ENCODE data around the gene AGXT.

Gene AGXT

GRCh38 chr2:240868286-240869108 lies at the start of gene AGXT:
Gene AGXT (plus strand): TSS chr2:240868824. CDS start chr2:240868866, 42 bp downstream.
- no peak for DNase-seq

- DNase-seq = no peak
Observed at GRCh38 chr2:240819126-240819857, 49.3 kb upstream of the AGXT start.

- DNase-seq = peak in 1 of 2 experiments; percentile 32
Observed at GRCh38 chr2:240819858-240820606, 48.6 kb upstream of the AGXT start, which contains the start of gene KIF1A. Gene KIF1A (minus strand): TSS chr2:240820219. CDS start chr2:240797752, 22,467 bp downstream.

- DNase-seq = no peak
Observed at GRCh38 chr2:240820607-240821428, 47.8 kb upstream of the AGXT start.

- DNase-seq = no peak
Observed at GRCh38 chr2:240821429-240821778, 47.2 kb upstream of the AGXT start.

- no peak for DNase-seq
Observed at GRCh38 chr2:240822280-240822847, 46.3 kb upstream of the AGXT start.

- DNase-seq = no peak
Observed at GRCh38 chr2:240823449-240824336, 44.9 kb upstream of the AGXT start.

GRCh38 chr2:240825476-240825875 lies 43.1 kb upstream of the AGXT start:
- no peak for DNase-seq

GRCh38 chr2:240831594-240832204 lies 36.9 kb upstream of the AGXT start:
- no peak for DNase-seq

GRCh38 chr2:240832205-240832727 lies 36.4 kb upstream of the AGXT start:
- peak; percentile 84 to 93 for DNase-seq

GRCh38 chr2:240832921-240833494 lies 35.6 kb upstream of the AGXT start:
- no peak for DNase-seq

- no peak for DNase-seq
Observed at GRCh38 chr2:240833724-240834285, 34.8 kb upstream of the AGXT start.

- DNase-seq = no peak
Observed at GRCh38 chr2:240834377-240834975, 34.1 kb upstream of the AGXT start.

- no peak for DNase-seq
Observed at GRCh38 chr2:240835528-240835927, 33.1 kb upstream of the AGXT start.

GRCh38 chr2:240836781-240837467 lies 31.7 kb upstream of the AGXT start:
- no peak for DNase-seq

- DNase-seq = no peak
Observed at GRCh38 chr2:240837621-240838020, 31.0 kb upstream of the AGXT start.

- no peak for DNase-seq
Observed at GRCh38 chr2:240839152-240840143, 29.2 kb upstream of the AGXT start.

All from cerebellar nuclear complex (tissue), 1 donor.